Activated effector memory CD4-positive, alpha-beta T cell treated with Interleukin-2 at 50 U/mL for 16 hours (primary cell): Measurements from ENCODE around the gene PLA2G2F.
A peak's percentile ranks its signal among the peaks of the same experiment; 100 is the strongest.

Source experiments
- DNase-seq: peaks from one replicate; pipeline ENCODE4 v3.0.0-alpha.2; 2020

PLA2G2F gene

DNA sequence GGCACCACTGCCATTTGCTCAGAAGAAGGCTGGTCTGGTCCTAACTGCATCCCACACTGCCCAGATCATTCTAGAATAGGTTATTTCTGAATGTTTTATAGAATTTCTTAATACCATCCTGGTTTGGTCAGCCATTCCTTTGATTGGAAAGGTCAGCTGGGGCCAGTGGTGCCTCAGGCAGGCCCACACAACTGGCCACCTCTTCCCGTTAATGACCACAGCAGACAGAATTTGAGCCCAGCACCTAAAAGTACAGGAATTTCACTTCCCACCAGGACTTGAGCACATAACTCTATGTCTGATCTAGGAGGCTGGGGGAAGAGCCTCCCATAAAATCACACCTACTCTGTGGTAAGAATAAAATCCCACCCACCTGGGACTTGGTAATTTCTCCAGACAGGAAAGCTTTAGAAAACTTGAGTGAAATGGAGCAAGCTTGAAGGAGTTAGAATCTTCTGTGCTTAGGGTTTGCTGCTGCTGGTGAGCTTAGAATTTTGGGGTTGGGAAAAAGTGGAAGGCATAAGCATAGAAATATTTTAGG is 53.8 kb downstream of the PLA2G2F start:
- DNase-seq = no peak

GRCh38 chr1:20194224-20194623 is 55.1 kb downstream of the PLA2G2F start:
- DNase-seq = no peak

DNA sequence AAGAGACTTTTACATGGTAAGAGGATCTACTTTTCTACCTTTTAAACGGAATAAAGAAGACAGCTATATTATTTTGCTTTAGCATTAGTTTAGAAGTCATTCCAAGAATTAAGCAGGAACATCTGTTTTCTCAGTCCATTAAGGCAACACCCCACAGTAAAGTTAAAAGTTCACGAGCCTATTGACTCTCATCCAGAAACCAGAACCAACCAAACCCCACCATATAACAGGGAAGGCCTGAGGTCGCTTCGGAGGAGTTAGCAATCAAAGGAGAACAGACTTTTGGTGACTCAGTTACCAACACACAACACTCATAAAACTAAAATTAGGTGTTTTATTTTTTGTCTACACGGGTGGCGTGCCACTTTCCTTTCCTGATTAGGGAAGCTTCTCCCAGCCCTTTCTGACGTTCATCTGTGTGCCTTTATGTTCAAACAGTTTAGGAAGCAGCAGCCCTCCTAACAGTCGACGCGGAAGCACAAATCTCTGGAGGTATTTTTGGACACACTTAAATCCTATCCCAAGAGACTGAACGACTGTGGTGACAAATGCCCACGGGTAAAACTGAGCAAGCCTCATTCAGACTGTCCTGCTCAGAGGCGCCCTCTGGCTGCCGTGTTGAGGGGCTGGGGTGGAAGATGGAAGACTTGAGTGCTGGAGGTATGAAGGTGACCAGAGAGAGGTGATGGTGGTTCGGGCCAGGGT is 55.8 kb downstream of the PLA2G2F start:
- peak; percentile 52 for DNase-seq

- DNase-seq = no peak
Measured at GRCh38 chr1:20195462-20195780, 56.3 kb downstream of the PLA2G2F start.

DNA sequence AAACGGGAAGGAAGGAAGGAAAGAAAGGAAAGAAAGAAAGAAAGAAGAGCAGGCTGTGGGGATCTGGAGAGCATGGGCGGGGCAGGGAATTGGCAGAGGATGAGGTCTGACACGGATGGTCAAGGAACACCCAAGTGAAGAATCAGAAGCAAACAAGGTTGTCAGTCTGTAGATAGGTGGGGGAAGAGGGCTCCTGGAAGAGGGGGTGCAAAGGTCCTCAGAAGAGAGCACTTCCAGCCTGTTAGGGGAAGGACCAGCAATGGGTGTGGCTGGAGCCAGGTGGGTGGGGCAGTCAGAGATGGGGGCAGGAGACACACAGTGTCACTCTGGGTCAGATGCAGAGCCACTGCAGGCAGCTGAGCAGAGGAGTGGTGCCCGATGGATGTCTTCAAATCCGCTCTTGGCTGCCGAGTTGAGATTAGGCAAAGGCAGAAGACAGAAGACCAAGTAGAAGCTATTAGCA is 58.2 kb downstream of the PLA2G2F start:
- DNase-seq = no peak

- no peak for DNase-seq
Measured at GRCh38 chr1:20198296-20198695, 59.2 kb downstream of the PLA2G2F start.

GRCh38 chr1:20198918-20199317 is 59.8 kb downstream of the PLA2G2F start:
- no peak for DNase-seq

GRCh38 chr1:20199403-20199802 is 60.3 kb downstream of the PLA2G2F start:
- no peak for DNase-seq

DNA sequence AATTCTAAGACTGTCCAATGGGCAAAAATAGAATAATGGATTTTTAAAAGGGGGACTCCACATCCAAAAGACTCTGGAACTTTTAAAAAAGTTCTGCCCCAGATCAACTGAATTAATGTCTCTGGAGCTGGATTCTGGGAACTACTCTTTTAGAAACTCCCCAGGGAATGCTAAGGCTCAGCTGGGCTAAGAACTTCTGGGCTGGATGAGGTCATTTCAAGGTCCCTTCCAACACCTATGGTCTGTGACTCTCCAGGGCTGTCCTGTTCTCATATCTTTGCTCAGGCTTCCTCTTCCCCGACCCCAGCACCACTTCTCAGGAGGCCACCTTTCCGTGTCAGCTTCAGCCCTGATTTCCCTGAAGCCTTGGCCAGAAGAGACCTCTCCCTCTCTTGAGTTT is 60.7 kb downstream of the PLA2G2F start:
- no peak for DNase-seq
